HG03066 (cell line): Measurements from ENCODE around the gene AFDN.

Experiments used
- ATAC-seq: cut with Tn5 transposase; IDR thresholded peaks from one replicate; pipeline ENCODE4 v1.9.1; 2021; ENCODE audit warnings: low read depth; ENCODE audit not compliant: unreplicated experiment

The AFDN gene

DNA sequence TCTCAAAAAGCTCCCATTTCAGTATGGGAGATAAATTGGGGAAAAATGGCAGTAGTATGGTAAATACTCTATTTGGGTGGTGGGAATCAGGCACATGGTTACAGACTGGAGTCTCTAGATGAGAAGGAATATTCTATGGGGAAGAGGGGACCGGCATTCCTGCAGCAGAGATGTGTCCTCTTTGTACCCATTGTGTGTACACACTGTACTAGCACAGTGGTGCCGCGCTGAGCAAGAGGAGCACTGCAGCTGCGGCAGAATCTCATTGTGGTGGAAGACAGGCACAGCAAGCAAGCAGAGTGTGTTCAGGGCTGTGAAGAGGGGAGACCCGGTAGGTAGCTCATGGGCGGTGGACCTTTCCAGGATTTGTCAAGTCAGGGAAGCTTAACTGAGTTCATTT is 13.0 kb downstream of the AFDN start:
- ATAC-seq, result no peak

DNA sequence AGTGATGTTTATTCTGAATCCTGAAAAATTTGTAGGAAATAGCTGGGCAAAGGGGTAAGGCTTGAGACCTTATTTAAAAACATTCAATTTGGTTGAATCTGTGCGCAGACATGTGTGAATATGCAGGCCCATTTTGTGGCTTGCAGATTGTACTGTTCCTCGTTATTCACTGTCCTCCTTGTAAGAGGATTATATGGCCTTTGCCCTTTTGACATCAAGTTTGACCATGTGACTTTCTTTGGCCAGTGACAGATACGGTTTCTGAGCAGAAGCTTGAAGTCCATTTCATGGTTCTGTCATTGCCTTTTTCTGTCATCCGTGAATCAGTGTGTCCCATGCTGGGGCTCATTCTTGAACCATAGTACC is 13.4 kb downstream of the AFDN start:
- no peak for ATAC-seq

DNA sequence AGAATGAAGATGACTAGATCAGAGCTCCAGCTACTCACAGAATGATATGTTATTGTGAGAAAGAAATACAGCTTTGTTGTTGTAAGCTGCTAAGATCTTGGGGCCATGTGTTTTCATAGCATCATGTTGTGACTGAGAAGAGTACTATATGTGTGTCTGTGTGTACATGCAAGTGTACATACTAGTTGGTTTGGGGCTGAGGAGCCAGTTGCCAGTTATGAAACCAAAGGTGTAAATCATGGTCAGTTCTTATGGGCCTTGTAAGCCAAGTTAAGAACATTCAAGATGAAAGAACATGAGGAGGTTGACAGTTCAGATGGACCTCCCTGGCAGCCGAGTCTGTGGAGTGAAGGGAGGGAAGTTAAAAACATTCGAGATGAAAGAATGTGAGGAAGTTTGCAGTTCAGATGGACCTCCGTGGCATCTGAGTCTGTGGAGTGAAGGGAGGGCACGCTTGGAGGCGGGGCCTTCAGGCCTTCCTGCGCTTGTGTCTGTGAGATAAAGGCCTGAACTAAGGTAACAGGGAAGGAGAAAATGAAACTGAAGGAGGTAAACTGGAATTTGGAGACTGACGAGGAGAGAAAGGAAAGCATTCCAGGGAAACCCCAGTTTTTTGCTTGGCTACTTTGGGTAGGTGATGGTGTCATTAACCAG is 13.9 kb downstream of the AFDN start:
- ATAC-seq, result no peak

DNA sequence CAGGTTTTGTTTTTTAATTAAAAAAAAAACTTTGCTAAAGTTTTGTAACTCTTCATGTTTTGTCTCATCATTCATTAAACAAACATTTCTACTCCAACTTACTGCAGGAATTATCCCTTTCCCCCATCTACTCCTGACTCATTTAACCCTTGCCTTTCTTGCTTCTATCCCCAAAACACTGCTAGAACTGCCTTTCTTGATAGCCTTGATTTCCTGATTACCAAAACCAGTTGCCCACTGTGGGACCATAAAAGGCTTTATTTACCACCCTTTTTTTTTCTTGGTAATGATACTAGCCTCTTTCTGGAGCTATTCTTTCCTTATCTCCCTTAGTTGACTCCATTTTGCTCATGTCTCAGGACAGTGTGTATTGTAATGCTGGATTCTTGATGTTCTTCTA is 15.3 kb downstream of the AFDN start:
- no peak for ATAC-seq

DNA sequence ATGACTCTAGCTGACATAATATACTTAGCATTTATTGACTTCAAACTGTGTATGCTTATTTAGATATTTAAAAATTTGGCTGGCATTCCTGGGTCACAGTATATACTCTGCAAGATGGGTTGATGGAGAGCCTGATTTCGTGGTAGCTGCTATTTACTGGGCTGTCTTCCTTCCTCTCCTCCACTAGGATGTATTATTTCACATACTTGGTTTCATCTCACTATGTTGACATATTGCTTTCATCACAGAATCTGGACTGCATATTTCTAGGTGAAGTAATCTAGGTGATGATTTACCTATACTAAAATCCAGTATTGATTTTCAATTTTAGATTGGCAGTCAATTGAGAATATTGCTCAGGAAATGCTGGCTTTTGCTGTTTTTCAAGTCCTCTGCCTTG is 15.7 kb downstream of the AFDN start:
- ATAC-seq, result no peak

DNA sequence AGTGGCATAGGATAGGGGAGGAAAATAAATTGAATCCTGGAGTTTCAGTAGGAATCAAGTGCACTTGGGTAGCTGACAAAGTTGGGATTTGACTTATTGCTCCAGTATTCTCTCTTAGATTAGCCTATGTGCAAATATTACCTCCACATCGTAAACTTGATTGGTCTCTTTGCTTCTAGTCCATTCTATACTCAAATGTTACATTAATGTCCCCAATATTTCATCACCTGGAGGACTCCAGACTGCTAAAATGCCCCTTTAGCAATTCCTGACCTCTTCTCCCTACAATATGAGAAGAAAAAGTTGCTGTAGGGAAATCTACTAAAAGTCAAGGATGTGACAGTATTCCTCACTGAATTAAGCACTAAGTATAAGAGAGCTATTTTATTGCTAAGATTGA is 16.3 kb downstream of the AFDN start:
- ATAC-seq, result no peak

DNA sequence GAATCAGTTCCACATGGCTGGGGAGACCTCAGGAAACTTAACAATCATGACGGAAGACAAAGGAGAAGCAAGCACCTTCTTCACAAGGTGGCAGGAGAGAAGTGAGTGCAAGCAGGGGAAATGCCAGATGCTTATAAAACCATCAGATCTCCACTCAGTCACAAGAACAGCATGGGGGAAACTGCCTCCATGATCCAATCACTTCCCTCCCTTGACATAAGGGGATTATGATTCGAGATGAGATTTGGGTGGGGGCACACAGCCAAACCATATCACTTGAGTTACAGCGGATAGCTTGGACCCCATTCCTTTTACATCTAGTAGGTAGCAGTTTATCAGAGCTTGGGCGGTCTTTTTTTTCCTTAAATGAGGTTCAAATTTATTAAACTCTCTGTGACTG is 19.1 kb downstream of the AFDN start:
- no peak for ATAC-seq

DNA sequence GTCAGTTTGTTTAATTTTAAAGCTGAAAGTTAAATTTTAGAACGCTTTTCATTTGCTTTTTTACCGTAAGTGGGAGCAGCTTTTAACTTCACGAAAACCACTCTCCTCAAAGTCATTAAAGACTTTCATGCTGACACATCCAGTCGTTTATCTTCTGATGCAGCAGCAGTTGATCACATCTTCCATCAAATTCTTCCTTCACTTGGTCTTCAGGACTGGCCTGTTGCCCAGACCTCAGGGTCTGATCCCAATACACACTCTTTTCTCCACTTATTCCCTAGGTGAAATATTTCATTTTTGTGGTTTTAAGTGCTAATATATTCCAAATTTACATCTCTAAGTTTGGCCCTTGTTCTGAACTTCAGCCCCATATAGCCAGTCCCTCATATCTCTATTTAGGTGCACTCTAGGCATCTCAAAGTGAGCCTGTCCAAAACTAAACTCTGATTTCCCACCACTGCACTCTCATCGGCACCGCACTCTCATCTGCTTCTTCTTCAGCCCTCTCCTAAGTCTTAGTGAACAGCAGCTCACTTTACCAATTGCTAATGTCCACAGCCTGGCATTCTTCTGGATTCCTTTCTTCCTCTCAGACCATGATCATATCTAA is 20.4 kb downstream of the AFDN start:
- ATAC-seq, result no peak

DNA sequence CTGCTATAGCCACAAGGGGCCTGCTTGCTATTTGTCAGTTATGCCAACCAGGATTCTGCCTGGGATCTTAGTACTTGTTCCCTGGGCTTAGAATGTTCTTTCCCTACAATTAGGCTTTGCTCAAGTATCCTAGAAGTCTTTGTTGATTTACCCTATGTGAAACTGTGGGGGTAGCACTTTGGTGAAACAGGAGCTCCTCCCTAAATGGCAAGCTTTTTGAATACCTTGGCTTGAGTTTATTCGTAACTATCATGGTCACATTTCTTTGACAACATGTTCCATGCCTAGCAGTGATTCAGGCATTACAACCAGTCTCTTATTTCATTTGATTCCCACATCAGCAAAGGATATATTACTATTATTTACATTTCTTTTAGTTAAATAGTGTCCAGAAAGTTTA is 21.2 kb downstream of the AFDN start:
- no peak for ATAC-seq

DNA sequence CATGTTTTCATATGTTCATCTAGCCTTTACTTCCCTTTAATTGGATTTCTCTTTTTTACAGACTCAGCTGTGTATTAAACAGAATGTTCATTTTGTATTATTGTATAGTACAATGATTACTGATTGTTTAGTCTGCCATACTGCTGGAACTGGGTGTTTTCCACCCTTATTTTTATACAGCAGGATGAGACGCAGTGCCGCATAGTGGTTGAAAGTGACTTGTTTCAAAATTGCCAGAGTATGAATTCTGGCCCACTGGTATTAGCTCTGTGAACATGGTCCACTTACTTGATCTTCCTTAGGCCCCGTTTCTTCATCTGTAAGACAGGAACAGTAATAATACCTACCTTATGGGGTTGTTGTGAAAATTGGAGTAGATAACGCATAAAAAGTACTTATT is 22.1 kb downstream of the AFDN start:
- no peak for ATAC-seq

DNA sequence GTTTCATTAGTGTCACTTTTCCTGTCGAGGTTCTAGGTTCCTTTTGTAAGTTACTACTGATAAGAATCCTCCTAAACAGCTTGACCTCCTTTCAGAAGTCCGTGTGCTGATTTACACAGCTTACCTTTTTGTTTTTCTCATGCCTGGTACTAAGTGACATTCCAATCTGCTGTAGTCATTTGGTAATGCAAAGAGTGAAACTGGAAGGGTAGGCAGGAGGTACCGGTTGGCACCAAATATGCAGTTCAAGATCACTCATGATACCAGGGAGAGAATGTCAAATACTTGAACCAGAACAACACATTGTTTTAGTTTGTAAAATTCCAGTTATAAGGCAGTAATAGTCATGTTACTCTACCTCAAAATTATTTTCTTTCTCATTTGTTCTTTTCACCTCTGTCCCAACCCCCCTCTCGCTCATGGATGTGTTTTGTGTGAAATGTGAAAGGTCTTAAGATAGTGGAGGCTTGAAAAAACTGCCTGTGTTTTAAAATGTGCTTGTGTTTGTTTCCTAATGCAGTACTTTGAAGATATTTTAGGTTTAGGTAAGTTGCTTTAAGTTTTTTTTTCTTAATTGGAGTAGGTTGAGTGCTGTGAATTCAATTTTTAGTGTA is 23.2 kb downstream of the AFDN start:
- ATAC-seq, result no peak

DNA sequence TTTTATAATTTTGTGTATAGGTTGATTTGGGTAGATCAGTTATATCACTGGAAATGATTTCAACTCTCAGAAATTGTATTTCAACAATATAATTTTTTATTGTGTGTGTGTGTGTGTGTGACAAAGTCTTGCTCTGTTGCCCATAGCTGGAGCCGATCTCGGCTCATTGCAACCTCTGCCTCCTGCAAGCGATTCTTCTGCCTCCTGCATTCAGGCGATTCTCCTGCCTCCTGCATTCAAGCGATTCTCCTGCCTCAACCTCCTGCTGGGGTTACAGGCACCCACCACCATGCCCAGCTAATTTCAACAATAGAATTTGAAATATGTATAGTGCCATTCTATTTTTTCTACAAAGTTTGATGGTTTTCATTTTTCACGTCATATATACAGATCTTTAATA is 24.1 kb downstream of the AFDN start:
- ATAC-seq, result no peak

DNA sequence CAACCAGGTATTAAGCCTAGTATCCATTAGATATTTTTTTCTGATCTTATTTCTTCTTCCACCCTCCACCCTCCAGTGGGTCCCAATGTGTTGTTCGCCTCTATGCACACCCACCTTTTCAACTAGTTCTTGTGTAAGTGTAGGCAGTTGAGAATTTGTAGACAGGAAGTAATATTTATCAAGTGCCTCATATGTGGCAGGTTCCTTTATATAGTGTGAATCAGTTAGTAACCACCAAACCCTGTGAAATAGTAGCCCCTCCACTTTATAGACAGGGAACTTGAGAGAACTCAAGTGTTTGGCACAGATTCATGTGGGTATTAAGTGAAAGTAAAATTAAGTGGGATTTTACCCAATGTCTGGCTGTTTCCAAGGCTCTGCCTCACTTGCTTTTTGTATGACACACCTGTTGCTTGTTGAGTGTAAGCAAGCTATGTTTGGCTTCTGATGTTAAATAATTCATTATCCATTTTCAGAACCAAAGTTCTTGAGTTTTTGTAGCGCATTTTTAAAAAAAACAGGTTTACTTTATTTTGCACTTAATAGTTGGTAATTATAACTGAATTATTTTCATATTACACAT is 24.8 kb downstream of the AFDN start:
- no peak for ATAC-seq

DNA sequence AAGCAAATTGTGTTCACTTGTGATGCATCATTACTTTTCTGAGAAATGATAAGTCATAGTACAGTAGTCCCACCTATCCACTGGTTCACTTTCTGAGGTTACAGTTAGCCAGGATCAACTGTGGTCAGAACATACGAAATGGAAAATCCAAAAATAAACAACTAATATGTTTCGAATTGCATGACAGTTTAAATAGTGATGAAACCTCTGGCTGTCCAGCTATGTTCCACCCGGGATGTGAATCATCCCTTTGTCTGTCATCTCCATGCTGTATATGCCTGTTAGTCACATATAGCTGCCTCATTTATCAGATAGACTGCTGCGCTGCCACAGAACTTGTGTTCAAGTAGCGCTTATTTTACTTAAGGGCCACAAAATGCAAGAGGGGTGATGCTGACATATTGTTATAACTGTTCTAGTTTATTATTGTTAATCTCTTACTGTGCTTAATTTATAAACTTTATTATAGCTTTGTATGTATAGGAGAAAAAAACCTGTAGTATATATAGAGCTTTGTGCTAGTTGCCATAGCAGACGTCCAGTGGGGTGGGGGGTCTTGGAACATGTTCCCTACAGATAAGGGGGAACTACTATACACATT is 29.2 kb downstream of the AFDN start:
- no peak for ATAC-seq

DNA sequence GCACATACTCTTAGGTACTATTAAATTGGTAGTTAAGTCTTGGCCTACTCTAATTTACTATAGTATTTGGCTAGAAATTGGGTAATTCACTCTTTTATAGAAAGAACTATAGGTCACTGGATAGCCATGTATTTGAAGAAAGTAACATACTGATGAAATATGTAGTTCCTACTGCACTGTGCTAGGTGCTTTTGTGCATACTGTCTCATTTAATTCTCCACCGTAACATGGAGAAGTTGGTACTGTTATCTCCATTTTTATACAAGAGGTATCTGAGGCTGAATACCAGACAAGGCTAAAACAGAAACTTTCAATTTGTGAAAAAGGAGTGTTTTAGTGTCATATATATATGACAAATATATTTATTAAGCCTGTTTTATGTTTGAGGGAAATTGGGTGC is 29.8 kb downstream of the AFDN start:
- ATAC-seq, result no peak

DNA sequence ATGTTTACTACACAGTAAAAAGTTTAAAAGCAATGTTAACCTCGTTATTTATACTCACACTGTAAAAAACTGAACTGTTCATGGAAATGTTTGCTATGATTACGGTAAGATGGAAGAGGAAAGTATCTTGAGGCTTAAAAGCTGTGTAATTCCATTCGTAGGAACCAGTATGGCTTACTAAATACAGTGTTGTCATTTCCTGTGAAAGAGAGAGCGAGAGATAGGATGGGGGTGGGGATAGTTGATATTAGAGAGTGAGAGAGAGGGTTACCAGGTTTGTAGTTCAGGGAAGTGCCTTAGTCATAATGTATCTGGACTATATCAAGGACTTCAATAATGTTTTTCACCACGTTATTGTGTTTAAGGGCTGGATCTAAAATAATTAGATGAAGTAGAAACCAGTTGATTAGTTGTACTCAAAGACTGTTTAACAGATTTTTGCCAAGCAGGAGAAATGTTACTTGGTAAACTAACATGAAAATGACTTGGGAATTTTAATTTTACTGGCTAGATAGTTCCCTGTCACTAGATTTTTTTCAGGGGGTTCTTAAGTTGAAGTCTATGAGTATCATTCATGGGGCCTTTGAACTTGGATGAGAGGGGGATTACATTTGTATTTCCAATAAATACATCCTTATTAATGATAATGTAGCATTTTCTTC is 30.4 kb downstream of the AFDN start:
- ATAC-seq, result no peak

DNA sequence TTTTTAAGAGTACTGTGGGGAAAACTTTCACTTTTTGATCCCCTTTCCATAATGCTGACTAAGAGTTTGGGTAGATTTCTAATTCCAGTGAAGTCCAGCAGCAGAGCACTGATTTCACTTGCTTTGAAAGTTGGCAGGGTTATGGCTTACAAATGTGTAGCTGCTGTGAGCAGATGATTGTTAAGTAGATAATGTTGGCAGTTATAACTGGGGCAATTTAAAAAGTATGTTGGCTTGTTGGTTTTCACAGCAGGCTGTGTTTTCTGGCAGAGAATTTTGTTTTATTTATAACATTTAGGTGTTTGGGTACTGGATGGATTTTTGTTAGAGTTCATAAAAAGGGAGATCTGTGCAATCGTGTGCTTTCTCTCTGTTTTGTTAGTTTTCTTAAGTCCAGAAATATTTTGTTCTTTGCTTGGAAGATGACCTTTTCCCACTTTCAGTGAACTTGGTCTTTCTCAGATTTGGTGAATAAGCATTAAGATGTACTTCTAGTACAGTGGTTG is 31.4 kb downstream of the AFDN start:
- ATAC-seq, result no peak

DNA sequence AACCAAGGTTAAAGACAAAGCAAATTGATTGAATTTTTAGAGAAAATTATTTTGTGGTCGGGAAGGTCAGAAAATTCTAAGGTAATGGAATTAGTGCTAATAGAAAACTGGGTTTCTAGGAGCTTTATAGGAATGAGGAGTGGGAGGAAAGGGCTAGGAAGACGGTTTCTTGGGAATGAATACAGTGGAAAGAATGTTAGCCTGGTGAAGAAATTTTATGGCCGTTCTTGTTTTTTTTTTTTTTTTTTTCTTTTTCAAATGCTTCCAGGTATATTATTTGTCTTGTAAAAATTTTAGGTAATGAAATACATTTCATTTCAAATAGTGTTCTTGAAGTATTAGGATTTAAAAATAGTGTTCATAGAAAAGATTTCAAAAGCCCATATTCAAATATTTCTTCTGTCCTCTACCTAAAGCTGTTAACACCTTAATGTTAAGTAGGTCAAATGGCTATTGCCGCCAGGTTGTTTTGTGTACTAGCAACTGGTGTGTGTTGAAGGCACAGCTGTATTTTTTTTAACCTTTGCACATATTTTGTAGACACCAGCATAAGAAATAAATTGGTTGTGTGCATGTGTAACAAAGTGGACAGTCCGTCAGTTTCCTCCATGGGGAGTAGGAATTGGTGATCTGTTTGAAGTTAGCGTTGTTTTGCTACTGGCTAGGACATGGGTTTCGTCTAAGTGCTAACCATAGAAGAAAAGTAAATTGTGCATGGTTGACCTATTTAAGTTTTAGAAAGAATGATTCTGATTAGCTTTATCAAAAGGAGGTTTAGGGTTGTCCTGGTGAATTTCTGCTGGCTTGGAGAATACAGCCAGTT is 32.3 kb downstream of the AFDN start:
- ATAC-seq, result no peak

DNA sequence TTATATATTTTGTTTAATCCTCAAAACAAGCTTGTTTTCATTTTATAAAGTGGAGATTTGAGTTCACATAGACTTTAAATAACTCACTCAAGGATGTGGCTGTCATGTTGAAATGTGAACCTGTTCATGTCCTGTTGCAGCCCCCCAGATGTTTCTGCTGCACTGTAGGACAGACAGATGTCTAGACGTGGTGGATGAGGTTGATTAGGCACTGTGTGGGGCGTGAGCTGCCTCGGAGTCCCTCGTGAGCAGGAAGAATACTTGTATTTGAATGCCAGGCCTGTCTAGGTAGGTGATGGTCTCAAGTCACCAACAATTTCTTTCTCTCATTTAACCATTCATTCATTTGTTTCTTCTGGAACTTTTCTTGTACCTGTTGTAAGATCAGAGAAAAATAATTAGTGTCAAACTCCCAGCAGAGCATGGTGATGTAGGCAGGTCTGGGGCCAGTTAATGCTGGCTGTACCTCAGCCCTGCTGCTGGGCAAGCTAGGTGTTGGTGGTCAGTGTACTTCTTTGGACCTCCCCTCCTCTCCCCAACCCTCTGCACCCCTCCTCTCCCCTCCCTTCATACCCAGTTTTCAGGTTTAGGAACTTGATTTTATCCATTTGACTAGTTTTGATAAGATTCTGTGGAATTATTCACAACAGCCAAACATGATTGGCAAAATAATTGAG is 34.0 kb downstream of the AFDN start:
- ATAC-seq, result no peak

DNA sequence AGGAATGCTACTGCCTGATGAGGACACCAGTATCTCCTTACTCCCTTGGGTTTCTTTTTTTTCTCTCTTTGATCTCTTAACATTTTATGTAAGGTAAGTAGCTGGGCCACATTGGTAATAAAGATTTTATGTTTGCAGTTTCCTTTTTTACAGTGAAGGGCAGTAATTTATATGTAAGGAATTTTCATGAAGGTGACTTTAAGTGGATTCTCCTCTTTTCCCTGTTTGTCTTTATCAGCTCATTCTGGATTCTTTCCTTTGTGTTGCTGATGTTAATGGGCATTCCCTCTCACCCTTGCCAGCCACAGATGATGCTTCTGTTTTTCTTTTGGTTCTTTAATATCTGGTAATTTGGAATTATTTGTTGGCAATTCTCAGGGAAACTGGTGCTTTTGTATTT is 34.7 kb downstream of the AFDN start:
- no peak for ATAC-seq
